ENCODE measurements around the gene LAPTM4A. TPM values are rescaled to one million over a fixed set of nuclear protein-coding genes. Genes with fewer than 3 reads are reported as not detected.

LAPTM4A gene
- total RNA-seq, 1 experiment from 2014 or later = 131 TPM

GRCh38 chr2:20011276-20012031, 40.0 kb downstream of the LAPTM4A start:
- peaks cover 6 to 8% of the 10 kb centered on the region in 2 experiments; a peak in 4 of 5 replicates for H3K9me3 Mint-ChIP-seq
- Histone ChIP-seq H3K56ac (ENCODE audit: insufficient read length, low read depth, low read length) (no peak overlapping the region), H3K4me1 (ENCODE audit: insufficient read depth, low read length) (peaks cover 4% of the 10 kb centered on the region; the same call in 1 of the 2 replicates), H2BK120ac (ENCODE audit: low read depth, low read length, poor library complexity, severe bottlenecking) (no peak overlapping the region), H3K27me3 (ENCODE audit: insufficient read depth, low read length) (no peaks in the 10 kb centered on the region; the same call in 1 of the 2 replicates), H3K18ac (ENCODE audit: insufficient read length, low read depth, low read length) (no peak overlapping the region), H3K4ac (ENCODE audit: low read depth, low read length) (no peak overlapping the region), H3T11ph (ENCODE audit: low read length) (no peak overlapping the region), H3K27ac (ENCODE audit: insufficient read length, low read depth, low read length) (no peak overlapping the region), H3K23ac (ENCODE audit: insufficient read length, low read depth, low read length) (no peak overlapping the region), H2AFZ (ENCODE audit: low read length) (no peak overlapping the region), H2AK5ac (ENCODE audit: insufficient read length, low read length) (no peak overlapping the region), H3K9me3 (ENCODE audit: control insufficient read depth, low read depth, low read length) (no peaks in the 10 kb centered on the region), H3K4me2 (ENCODE audit: insufficient read depth, insufficient read length, low read length) (peak overlapping the region; percentile 79), H4K8ac (replicated peaks; ENCODE audit: insufficient read length, low read depth, low read length) (no peak overlapping the region), H3K9ac (ENCODE audit: extremely low read depth, insufficient read length, low read length) (no peak overlapping the region), H2BK20ac (ENCODE audit: low read depth, low read length, poor library complexity, severe bottlenecking) (no peak overlapping the region), H2BK5ac (ENCODE audit: insufficient read length, low read length) (no peak overlapping the region), H3K79me2 (ENCODE audit: insufficient read depth, low read length) (no peaks in the 10 kb centered on the region), H2BK15ac (ENCODE audit: low read depth, low read length) (no peak overlapping the region), H3K23me2 (ENCODE audit: insufficient read length, low read depth, low read length, poor library complexity, severe bottlenecking) (peaks cover 12% of the 10 kb centered on the region), H3K79me1 (ENCODE audit: insufficient read depth, low read depth, low read length, poor library complexity, severe bottlenecking) (no peaks in the 10 kb centered on the region), H3K14ac (ENCODE audit: insufficient read depth, low read length) (no peak overlapping the region), H4K20me1 (ENCODE audit: control insufficient read depth, insufficient read depth, insufficient read length) (no peaks in the 10 kb centered on the region), H4K91ac (ENCODE audit: insufficient read length, low read depth, low read length) (no peak overlapping the region), H4K5ac (ENCODE audit: insufficient read length, low read depth, low read length) (no peak overlapping the region), H2BK12ac (ENCODE audit: insufficient read length, low read depth, low read length) (no peak overlapping the region)
- H3K4me3 Mint-ChIP-seq = peak overlapping the region; percentile 71 to 83
- peaks cover 0 to 6% (median 5%) of the 10 kb centered on the region in 3 experiments; a peak in 5 of 7 replicates for H3K36me3 Mint-ChIP-seq (ENCODE audit: insufficient read depth in 1 of 3, low read depth in 3 of 3)
- TF ChIP-seq CTCF (conservative IDR thresholded peaks at IDR 0.05) = no peak
- WGBS (ENCODE audit: extremely low coverage, insufficient read length, low lambda C conversion rate) = no CpG with 5 or more reads among the region's 14 CpGs
- H3K4me1 Mint-ChIP-seq = peaks cover 15 to 22% of the 10 kb centered on the region in 2 experiments
- H3K27me3 Mint-ChIP-seq (ENCODE audit: low read depth) = peaks cover 23% of the 10 kb centered on the region
- no peak for DNase-seq
- H3K27ac Mint-ChIP-seq = peak overlapping the region in 1 of 3 experiments; percentile 51; a peak in 1 of 7 replicates

Measured in H9 (cell line).